HUES48 (cell line): Measurements from ENCODE around the gene MLYCD.
"Not testable (repeated sequence)": the region's sequence is repeated elsewhere in the genome, so short reads cannot be mapped to it uniquely, and the experiment has no call there.

Experiments used
- H3K27ac ChIP-seq: one replicate; pipeline ENCODE4 v1.7.0; 2013; ENCODE audit warnings: low read depth, low read length, inconsistent platforms
- H3K27me3 ChIP-seq: 2 replicates; pipeline ENCODE4 v1.6.1; 2013; ENCODE audit warnings: mild to moderate bottlenecking, low read length; ENCODE audit not compliant: control insufficient read depth, insufficient read depth
- H3K36me3 ChIP-seq: 2 replicates; pipeline ENCODE4 v1.6.1; 2013; ENCODE audit warnings: low read length; ENCODE audit not compliant: control insufficient read depth, insufficient read depth
- H3K4me1 ChIP-seq: 2 replicates; pipeline ENCODE4 v1.6.1; 2013; ENCODE audit warnings: mild to moderate bottlenecking, low read length; ENCODE audit not compliant: control insufficient read depth, insufficient read depth
- H3K4me3 ChIP-seq: 2 replicates; pipeline ENCODE4 v1.5.1; 2013; ENCODE audit warnings: mild to moderate bottlenecking, low read depth, low read length
- H3K9ac ChIP-seq: 2 replicates; pipeline ENCODE4 v1.6.1; 2013; ENCODE audit warnings: mild to moderate bottlenecking, low read depth, low read length, moderate library complexity
- H3K9me3 ChIP-seq: 2 replicates; pipeline ENCODE4 v1.6.1; 2013; ENCODE audit warnings: low read length; ENCODE audit not compliant: control insufficient read depth, insufficient read depth

MLYCD gene

GRCh38 chr16:83942074-83942473 is 43.2 kb downstream of the MLYCD start:
- H3K4me1 ChIP-seq, result peaks cover 2% of the 10 kb centered on the region; the same call in 1 of the 2 replicates
- H3K4me3 ChIP-seq, result no peak overlapping the region
- no peaks in the 10 kb centered on the region for H3K27me3 ChIP-seq
- no peaks in the 10 kb centered on the region for H3K36me3 ChIP-seq
- no peaks in the 10 kb centered on the region for H3K9me3 ChIP-seq
- no peak overlapping the region for H3K9ac ChIP-seq
- no peak overlapping the region for H3K27ac ChIP-seq

DNA sequence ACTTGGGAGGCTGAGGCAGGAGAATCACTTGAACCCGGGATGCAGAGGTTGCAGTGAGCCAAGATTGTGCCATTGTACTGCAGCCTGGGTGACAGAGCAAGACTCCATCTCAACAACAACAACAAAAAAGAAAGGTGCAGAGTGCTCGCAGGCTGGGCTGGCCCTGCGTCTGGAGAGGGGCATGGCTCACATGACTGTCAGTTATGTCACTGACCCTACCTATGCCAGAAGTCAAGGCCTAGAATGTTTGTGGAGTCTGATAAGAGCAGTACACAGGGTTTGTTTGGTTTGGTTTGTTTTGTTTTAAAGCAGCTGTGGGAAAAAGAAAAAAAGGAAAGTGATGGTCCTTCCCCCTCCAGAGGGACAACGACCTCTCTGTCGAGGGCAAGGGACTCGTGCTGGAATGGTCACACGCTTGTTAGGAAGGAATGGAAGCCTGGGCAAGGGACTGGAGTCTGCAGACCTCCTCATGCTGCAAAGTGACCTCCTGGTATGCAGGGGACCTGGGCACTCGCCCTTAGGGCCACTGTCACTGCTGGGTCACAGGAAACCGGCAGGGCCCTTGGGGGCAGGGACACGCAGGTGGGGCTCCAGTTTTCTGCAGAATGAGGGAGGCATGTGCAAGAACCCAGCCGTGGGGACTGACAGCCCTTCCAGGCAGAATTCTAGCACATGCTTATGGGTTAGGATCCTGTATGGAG is 44.0 kb downstream of the MLYCD start:
- no peak overlapping the region for H3K27ac ChIP-seq
- no peak overlapping the region for H3K9ac ChIP-seq
- no peak overlapping the region for H3K4me3 ChIP-seq
- no peaks in the 10 kb centered on the region for H3K36me3 ChIP-seq
- H3K27me3 ChIP-seq, result no peaks in the 10 kb centered on the region
- H3K9me3 ChIP-seq, result no peaks in the 10 kb centered on the region
- peaks cover 2% of the 10 kb centered on the region; the same call in 1 of the 2 replicates for H3K4me1 ChIP-seq

DNA sequence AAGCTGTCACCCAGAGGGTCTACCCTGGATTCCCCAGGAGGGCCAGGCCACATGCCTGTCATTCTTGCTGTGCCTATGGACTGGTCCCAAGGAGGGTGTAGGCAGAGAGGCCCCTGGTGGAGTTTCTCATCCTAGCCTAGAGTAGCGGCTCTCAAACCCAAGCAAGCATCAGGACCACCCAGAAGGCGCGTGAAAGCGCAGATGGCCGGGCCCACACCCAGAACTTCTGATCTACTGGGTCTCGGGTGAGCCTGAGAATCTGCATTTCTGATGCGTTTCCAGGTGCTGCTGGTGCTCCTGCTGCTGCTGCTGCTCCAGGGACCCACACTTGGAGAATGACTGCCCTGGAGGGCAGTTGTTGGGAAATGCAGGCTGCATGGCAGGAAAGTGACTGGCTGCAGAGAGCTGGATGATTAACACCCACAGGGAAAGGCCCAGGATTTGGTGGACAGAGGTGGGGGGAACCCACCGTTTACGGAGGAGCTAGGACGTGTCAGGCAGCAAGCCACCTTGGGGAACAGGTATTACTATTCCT is 44.7 kb downstream of the MLYCD start:
- Histone ChIP-seq H3K9me3 (no peaks in the 10 kb centered on the region), H3K4me1 (peaks cover 2% of the 10 kb centered on the region; the same call in 1 of the 2 replicates), H3K4me3 (no peak overlapping the region), H3K27ac (no peak overlapping the region), H3K9ac (no peak overlapping the region), H3K27me3 (no peaks in the 10 kb centered on the region), H3K36me3 (no peaks in the 10 kb centered on the region)

GRCh38 chr16:83945587-83945986 is 46.7 kb downstream of the MLYCD start:
- H3K4me1 ChIP-seq, result peaks cover under 1% of the 10 kb centered on the region; the same call in 1 of the 2 replicates
- H3K9me3 ChIP-seq, result no peaks in the 10 kb centered on the region
- no peak overlapping the region for H3K4me3 ChIP-seq
- H3K36me3 ChIP-seq, result no peaks in the 10 kb centered on the region
- H3K27me3 ChIP-seq, result no peaks in the 10 kb centered on the region
- no peak overlapping the region for H3K27ac ChIP-seq
- no peak overlapping the region for H3K9ac ChIP-seq

DNA sequence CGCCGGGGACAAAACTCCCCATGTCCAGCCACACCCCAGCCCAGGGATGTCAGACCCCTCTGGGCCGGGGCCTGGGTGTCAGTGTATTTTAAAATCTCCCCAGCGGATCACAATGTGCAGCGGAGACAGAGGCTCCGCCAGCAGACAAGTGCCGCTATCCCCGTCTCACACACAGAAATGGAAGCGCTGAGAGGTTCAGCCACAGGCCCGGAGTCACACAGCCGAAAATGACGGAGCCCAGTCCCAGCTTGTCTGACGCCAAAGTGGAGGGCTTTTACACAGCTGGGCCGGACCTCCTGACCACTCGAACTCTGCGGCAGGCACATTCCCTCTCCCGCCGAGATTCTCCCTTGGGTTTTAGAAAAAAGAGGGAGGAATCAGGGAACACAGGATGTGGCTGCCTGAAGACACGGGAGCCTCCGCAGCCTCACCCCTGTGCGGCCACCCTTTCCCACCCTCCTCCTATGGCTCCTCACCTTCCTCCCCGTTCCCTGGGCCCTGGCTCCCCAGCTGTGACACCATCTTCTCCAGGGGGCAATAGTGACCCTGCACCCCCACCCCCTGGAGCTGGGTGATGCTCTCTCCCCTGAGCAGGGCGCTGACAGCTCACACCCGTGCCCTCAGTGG is 47.4 kb downstream of the MLYCD start:
- Histone ChIP-seq H3K36me3 (no peaks in the 10 kb centered on the region), H3K4me3 (no peak overlapping the region), H3K27me3 (no peaks in the 10 kb centered on the region), H3K4me1 (no peaks in the 10 kb centered on the region), H3K9me3 (no peaks in the 10 kb centered on the region), H3K27ac (no peak overlapping the region), H3K9ac (no peak overlapping the region)

DNA sequence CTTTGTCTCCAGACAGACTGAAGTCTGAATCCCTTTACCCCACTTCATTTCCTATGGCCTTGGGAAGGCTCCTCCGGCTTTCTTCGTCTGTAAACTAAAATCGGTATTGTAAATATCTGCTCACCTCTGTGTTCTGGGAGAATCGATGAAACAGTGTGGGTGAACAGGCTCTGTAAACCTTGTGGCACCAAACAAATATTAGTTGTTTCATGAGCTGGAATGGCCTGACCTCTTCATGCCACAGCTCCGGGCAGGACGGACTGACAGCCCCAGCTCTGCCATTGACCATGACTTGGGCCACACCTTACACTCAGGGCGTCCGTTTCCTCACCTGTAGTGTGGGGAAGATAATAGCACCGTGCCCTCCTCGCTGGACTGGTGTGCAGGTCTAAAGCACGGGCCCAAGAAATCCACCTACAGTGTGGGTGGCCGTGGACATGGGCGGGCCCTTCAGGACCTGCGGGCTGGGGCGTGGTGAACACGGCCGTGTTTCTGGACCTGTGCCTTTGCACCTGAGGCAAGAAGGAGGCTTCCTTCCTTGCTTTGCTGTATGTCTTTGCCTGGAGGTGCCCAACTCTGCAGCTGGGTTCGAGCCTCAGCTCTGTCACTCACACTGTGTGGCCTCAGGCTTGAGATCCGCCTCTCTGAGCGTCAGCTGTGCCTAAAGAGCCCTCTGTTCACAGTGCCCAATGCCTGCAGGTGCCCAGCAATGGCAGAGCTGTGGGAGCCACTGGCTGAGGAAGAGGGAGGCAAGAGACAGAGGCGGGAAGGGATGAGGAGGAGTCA is 48.1 kb downstream of the MLYCD start:
- Histone ChIP-seq H3K4me1 (no peaks in the 10 kb centered on the region), H3K4me3 (no peak overlapping the region), H3K27me3 (no peaks in the 10 kb centered on the region), H3K36me3 (no peaks in the 10 kb centered on the region), H3K9me3 (no peaks in the 10 kb centered on the region), H3K9ac (no peak overlapping the region), H3K27ac (no peak overlapping the region)

- Histone ChIP-seq H3K4me3 (no peak overlapping the region), H3K4me1 (no peaks in the 10 kb centered on the region), H3K36me3 (no peaks in the 10 kb centered on the region)
Measured at GRCh38 chr16:83947642-83948234, 48.8 kb downstream of the MLYCD start.

GRCh38 chr16:83948914-83949723 is 50.2 kb downstream of the MLYCD start:
- Histone ChIP-seq H3K9me3 (no peaks in the 10 kb centered on the region), H3K27ac (no peak overlapping the region), H3K27me3 (no peaks in the 10 kb centered on the region), H3K9ac (no peak overlapping the region), H3K36me3 (no peaks in the 10 kb centered on the region), H3K4me1 (peaks cover 5% of the 10 kb centered on the region), H3K4me3 (no peak overlapping the region)

More at GRCh38 chr16:83947642-83948234, 48.8 kb downstream of the MLYCD start:
- no peak overlapping the region for H3K9ac ChIP-seq
- H3K27ac ChIP-seq, result no peak overlapping the region
- no peaks in the 10 kb centered on the region for H3K27me3 ChIP-seq
- no peaks in the 10 kb centered on the region for H3K9me3 ChIP-seq

GRCh38 chr16:83949724-83950001 is 50.7 kb downstream of the MLYCD start:
- H3K4me1 ChIP-seq, result peaks cover 9% of the 10 kb centered on the region
- no peak overlapping the region for H3K4me3 ChIP-seq
- no peaks in the 10 kb centered on the region for H3K27me3 ChIP-seq
- H3K27ac ChIP-seq, result no peak overlapping the region
- H3K9ac ChIP-seq, result no peak overlapping the region
- no peaks in the 10 kb centered on the region for H3K36me3 ChIP-seq
- no peaks in the 10 kb centered on the region for H3K9me3 ChIP-seq

- H3K9ac ChIP-seq, H3K9me3 ChIP-seq, H3K36me3 ChIP-seq, H3K4me1 ChIP-seq, H3K27ac ChIP-seq, H3K4me3 ChIP-seq, H3K27me3 ChIP-seq: not testable (repeated sequence)
Measured at GRCh38 chr16:83950862-83951399, 52.0 kb downstream of the MLYCD start.
